Measurements from ENCODE around the gene RAB9A. TPM values are rescaled to one million over a fixed set of nuclear protein-coding genes. Genes with fewer than 3 reads are reported as not detected.

Gene RAB9A
- total RNA-seq, 1 experiment from 2014 or later, result 26.3 TPM

DNA sequence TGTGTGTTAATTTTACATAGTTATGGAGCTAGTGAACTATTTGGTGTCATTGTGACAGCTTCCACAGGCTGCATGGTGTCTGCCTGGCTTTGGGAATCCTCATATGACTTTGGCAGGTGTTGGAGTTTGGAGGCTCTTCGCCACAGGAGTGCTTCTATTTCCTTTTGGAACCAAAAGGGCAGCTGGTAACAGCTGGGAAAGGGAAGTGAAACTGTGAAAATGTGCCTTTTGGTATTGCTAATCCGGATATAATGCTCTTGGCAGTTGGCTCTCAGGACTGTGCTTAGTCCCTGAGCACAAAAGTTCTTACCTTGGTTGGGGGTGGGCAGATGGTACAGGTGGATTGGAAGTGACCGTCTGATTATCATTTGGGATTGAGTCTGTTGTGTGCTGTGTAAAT, 63.7 kb downstream of the RAB9A start:
- Mint-ChIP-seq H3K4me3 (no peak overlapping the region), H3K27ac (no peak overlapping the region), H3K36me3 (peaks cover 20% of the 10 kb centered on the region), H3K4me1 (peaks cover 14% of the 10 kb centered on the region; the same call in 1 of the 2 replicates), H3K27me3 (ENCODE audit: low read depth) (no peaks in the 10 kb centered on the region), H3K9me3 (no peaks in the 10 kb centered on the region)
- ATAC-seq (no peak), DNase-seq (ENCODE audit: low spot score) (no peak)
- ChIA-PET POLR2A (no interaction called here), CTCF (no interaction called here)
- TF ChIP-seq NFATC4 (CRISPR knock-in tag; IDR thresholded peaks at IDR 0.05) (no peak), GABPB1 (CRISPR knock-in tag; IDR thresholded peaks at IDR 0.05) (no peak), FOXK1 (CRISPR knock-in tag; IDR thresholded peaks at IDR 0.05) (no peak), TEAD4 (CRISPR knock-in tag; IDR thresholded peaks at IDR 0.05) (no peak)
- TF ChIP-seq, protein P1, sequence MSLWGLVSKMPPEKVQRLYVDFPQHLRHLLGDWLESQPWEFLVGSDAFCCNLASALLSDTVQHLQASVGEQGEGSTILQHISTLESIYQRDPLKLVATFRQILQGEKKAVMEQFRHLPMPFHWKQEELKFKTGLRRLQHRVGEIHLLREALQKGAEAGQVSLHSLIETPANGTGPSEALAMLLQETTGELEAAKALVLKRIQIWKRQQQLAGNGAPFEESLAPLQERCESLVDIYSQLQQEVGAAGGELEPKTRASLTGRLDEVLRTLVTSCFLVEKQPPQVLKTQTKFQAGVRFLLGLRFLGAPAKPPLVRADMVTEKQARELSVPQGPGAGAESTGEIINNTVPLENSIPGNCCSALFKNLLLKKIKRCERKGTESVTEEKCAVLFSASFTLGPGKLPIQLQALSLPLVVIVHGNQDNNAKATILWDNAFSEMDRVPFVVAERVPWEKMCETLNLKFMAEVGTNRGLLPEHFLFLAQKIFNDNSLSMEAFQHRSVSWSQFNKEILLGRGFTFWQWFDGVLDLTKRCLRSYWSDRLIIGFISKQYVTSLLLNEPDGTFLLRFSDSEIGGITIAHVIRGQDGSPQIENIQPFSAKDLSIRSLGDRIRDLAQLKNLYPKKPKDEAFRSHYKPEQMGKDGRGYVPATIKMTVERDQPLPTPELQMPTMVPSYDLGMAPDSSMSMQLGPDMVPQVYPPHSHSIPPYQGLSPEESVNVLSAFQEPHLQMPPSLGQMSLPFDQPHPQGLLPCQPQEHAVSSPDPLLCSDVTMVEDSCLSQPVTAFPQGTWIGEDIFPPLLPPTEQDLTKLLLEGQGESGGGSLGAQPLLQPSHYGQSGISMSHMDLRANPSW (CRISPR knock-in tag; conservative IDR thresholded peaks at IDR 0.05; ENCODE audit: low read depth), result no peak
- TF ChIP-seq, protein P2, sequence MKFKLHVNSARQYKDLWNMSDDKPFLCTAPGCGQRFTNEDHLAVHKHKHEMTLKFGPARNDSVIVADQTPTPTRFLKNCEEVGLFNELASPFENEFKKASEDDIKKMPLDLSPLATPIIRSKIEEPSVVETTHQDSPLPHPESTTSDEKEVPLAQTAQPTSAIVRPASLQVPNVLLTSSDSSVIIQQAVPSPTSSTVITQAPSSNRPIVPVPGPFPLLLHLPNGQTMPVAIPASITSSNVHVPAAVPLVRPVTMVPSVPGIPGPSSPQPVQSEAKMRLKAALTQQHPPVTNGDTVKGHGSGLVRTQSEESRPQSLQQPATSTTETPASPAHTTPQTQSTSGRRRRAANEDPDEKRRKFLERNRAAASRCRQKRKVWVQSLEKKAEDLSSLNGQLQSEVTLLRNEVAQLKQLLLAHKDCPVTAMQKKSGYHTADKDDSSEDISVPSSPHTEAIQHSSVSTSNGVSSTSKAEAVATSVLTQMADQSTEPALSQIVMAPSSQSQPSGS (CRISPR knock-in tag; IDR thresholded peaks at IDR 0.05; ENCODE audit: borderline replicate concordance, low read depth), result no peak
- TF ChIP-seq, protein P3, sequence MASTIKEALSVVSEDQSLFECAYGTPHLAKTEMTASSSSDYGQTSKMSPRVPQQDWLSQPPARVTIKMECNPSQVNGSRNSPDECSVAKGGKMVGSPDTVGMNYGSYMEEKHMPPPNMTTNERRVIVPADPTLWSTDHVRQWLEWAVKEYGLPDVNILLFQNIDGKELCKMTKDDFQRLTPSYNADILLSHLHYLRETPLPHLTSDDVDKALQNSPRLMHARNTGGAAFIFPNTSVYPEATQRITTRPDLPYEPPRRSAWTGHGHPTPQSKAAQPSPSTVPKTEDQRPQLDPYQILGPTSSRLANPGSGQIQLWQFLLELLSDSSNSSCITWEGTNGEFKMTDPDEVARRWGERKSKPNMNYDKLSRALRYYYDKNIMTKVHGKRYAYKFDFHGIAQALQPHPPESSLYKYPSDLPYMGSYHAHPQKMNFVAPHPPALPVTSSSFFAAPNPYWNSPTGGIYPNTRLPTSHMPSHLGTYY (CRISPR knock-in tag; IDR thresholded peaks at IDR 0.05), result no peak
- TF ChIP-seq, protein P4, sequence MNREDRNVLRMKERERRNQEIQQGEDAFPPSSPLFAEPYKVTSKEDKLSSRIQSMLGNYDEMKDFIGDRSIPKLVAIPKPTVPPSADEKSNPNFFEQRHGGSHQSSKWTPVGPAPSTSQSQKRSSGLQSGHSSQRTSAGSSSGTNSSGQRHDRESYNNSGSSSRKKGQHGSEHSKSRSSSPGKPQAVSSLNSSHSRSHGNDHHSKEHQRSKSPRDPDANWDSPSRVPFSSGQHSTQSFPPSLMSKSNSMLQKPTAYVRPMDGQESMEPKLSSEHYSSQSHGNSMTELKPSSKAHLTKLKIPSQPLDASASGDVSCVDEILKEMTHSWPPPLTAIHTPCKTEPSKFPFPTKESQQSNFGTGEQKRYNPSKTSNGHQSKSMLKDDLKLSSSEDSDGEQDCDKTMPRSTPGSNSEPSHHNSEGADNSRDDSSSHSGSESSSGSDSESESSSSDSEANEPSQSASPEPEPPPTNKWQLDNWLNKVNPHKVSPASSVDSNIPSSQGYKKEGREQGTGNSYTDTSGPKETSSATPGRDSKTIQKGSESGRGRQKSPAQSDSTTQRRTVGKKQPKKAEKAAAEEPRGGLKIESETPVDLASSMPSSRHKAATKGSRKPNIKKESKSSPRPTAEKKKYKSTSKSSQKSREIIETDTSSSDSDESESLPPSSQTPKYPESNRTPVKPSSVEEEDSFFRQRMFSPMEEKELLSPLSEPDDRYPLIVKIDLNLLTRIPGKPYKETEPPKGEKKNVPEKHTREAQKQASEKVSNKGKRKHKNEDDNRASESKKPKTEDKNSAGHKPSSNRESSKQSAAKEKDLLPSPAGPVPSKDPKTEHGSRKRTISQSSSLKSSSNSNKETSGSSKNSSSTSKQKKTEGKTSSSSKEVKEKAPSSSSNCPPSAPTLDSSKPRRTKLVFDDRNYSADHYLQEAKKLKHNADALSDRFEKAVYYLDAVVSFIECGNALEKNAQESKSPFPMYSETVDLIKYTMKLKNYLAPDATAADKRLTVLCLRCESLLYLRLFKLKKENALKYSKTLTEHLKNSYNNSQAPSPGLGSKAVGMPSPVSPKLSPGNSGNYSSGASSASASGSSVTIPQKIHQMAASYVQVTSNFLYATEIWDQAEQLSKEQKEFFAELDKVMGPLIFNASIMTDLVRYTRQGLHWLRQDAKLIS (CRISPR knock-in tag; IDR thresholded peaks at IDR 0.05; ENCODE audit: borderline replicate concordance), result no peak

DNA sequence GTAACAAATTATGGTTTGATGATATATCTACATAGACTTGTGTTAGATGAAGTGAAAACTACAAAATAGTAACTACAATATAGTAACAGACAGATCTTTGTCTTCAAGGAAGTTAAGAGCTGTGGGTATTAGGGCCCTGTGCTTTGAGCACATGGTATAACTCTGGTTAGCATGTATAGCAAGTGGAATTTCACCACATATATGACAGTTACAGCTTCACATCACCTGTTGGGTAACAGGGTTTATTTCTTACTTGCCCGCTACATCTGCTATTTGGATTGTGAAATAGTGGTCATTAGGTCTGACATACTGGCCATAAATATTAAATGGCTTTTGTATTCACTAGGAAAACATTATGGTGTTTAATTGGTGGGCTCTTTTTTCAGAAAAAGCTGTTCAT, 65.8 kb downstream of the RAB9A start:
- ChIA-PET CTCF (no interaction called here), POLR2A (no interaction called here)
- H3K27ac Mint-ChIP-seq, result no peak overlapping the region
- H3K4me3 Mint-ChIP-seq, result no peak overlapping the region
- no peaks in the 10 kb centered on the region for H3K9me3 Mint-ChIP-seq
- no peaks in the 10 kb centered on the region for H3K27me3 Mint-ChIP-seq (ENCODE audit: low read depth)
- peaks cover 14% of the 10 kb centered on the region; the same call in 1 of the 2 replicates for H3K4me1 Mint-ChIP-seq
- TF ChIP-seq JAZF1 (CRISPR knock-in tag; IDR thresholded peaks at IDR 0.05) (no peak), SMAD3 (CRISPR knock-in tag; IDR thresholded peaks at IDR 0.05; ENCODE audit: borderline replicate concordance) (no peak), IRF2 (CRISPR knock-in tag; IDR thresholded peaks at IDR 0.05; ENCODE audit: borderline replicate concordance, low read depth) (no peak)
- no peak for ATAC-seq
- H3K36me3 Mint-ChIP-seq, result peaks cover 31% of the 10 kb centered on the region
- DNase-seq (ENCODE audit: low spot score), result no peak

DNA sequence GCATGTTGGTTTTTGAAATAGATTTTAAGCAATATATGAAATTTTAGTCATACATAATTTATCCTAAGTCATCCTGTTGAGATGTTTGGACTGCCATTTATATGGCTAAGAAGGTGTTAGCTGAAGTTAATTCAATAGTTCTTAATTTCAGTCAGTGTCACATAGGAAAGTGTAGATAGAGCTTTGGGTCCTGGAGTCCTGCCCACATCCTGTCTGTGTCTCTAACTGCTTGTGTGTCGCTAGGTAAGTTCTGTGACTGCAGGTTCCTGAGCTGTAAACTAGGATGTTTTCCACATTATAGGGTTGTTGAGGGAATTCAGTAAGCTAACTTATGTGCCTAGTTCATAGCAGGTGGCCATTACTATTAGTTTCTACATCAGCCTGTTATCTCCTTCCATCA, 66.3 kb downstream of the RAB9A start:
- DNase-seq (ENCODE audit: low spot score) (no peak), ATAC-seq (no peak)
- POLR2A ChIA-PET, result no interaction called here
- TF ChIP-seq, protein P5, sequence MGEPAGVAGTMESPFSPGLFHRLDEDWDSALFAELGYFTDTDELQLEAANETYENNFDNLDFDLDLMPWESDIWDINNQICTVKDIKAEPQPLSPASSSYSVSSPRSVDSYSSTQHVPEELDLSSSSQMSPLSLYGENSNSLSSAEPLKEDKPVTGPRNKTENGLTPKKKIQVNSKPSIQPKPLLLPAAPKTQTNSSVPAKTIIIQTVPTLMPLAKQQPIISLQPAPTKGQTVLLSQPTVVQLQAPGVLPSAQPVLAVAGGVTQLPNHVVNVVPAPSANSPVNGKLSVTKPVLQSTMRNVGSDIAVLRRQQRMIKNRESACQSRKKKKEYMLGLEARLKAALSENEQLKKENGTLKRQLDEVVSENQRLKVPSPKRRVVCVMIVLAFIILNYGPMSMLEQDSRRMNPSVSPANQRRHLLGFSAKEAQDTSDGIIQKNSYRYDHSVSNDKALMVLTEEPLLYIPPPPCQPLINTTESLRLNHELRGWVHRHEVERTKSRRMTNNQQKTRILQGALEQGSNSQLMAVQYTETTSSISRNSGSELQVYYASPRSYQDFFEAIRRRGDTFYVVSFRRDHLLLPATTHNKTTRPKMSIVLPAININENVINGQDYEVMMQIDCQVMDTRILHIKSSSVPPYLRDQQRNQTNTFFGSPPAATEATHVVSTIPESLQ (CRISPR knock-in tag; IDR thresholded peaks at IDR 0.05), result no peak
- TF ChIP-seq ZNF121 (CRISPR knock-in tag; IDR thresholded peaks at IDR 0.05) (no peak), GTF2I (CRISPR knock-in tag; conservative IDR thresholded peaks at IDR 0.05) (no peak), ZNF138 (CRISPR knock-in tag; conservative IDR thresholded peaks at IDR 0.05) (no peak), FOXP1 (CRISPR knock-in tag; IDR thresholded peaks at IDR 0.05; ENCODE audit: borderline replicate concordance) (no peak)
- TF ChIP-seq, protein P3 (CRISPR knock-in tag; IDR thresholded peaks at IDR 0.05), result no peak
- TF ChIP-seq, protein P6, sequence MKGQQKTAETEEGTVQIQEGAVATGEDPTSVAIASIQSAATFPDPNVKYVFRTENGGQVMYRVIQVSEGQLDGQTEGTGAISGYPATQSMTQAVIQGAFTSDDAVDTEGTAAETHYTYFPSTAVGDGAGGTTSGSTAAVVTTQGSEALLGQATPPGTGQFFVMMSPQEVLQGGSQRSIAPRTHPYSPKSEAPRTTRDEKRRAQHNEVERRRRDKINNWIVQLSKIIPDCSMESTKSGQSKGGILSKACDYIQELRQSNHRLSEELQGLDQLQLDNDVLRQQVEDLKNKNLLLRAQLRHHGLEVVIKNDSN (CRISPR knock-in tag; IDR thresholded peaks at IDR 0.05), result no peak
- Mint-ChIP-seq H3K27ac (no peak overlapping the region), H3K9me3 (no peaks in the 10 kb centered on the region), H3K4me1 (peaks cover 18% of the 10 kb centered on the region), H3K36me3 (peaks cover 33% of the 10 kb centered on the region), H3K4me3 (no peak overlapping the region), H3K27me3 (ENCODE audit: low read depth) (no peaks in the 10 kb centered on the region)
- CTCF ChIA-PET, result no interaction called here
